NCI-H446 treated with DMSO at 0.1 percent for 48 hours (cell line): ENCODE data around the gene CASP7.

Experiments
- DNase-seq: peaks from one replicate; lab custom pipeline; 2025; lab: John Stamatoyannopoulos, UW

The CASP7 gene

GRCh38 chr10:113712755-113713639 lies 33.3 kb downstream of the CASP7 start:
- no peak for DNase-seq

- DNase-seq, result no peak
These were observed 33.9 kb downstream of the CASP7 start for GRCh38 chr10:113713640-113713982.

- DNase-seq, result no peak
These were observed 36.6 kb downstream of the CASP7 start for GRCh38 chr10:113716109-113716910.

GRCh38 chr10:113718969-113719822 lies 39.5 kb downstream of the CASP7 start:
- DNase-seq, result no peak

GRCh38 chr10:113720386-113720785 lies 40.7 kb downstream of the CASP7 start:
- DNase-seq, result no peak

- no peak for DNase-seq
These were observed 52.6 kb downstream of the CASP7 start for GRCh38 chr10:113732160-113732881.

GRCh38 chr10:113732966-113733365 lies 53.3 kb downstream of the CASP7 start:
- DNase-seq, result no peak

GRCh38 chr10:113733635-113734034 lies 53.9 kb downstream of the CASP7 start:
- no peak for DNase-seq

GRCh38 chr10:113735913-113736312 lies 56.2 kb downstream of the CASP7 start:
- DNase-seq, result no peak

- no peak for DNase-seq
These were observed 56.9 kb downstream of the CASP7 start for GRCh38 chr10:113736576-113736975.

- no peak for DNase-seq
These were observed 59.3 kb downstream of the CASP7 start for GRCh38 chr10:113739031-113739430.

GRCh38 chr10:113739577-113739976 lies 59.9 kb downstream of the CASP7 start:
- DNase-seq, result no peak

GRCh38 chr10:113740850-113741249 lies 61.1 kb downstream of the CASP7 start:
- DNase-seq, result no peak

- DNase-seq, result no peak
These were observed 62.8 kb downstream of the CASP7 start for GRCh38 chr10:113742466-113742865.

- DNase-seq, result no peak
These were observed 63.9 kb downstream of the CASP7 start for GRCh38 chr10:113743594-113743993.

- DNase-seq, result no peak
These were observed 65.7 kb downstream of the CASP7 start for GRCh38 chr10:113745374-113745773.

- no peak for DNase-seq
These were observed 66.7 kb downstream of the CASP7 start for GRCh38 chr10:113746217-113746957.

GRCh38 chr10:113751181-113751732 lies 71.5 kb downstream of the CASP7 start, which contains the start of gene PLEKHS1:
PLEKHS1 (plus strand) TSS chr10:113751682; CDS start chr10:113755278, 3,596 bp downstream.
- DNase-seq, result no peak

GRCh38 chr10:113752553-113752952 lies 72.8 kb downstream of the CASP7 start:
- DNase-seq, result no peak

GRCh38 chr10:113753020-113753692 lies 73.4 kb downstream of the CASP7 start:
- no peak for DNase-seq
